ENCODE measurements around the gene PILRA. TPM values are rescaled to one million over a fixed set of nuclear protein-coding genes. Genes with fewer than 3 reads are reported as not detected.

PILRA gene
- total RNA-seq, 1 donor from 2014 or later, result 12.2 TPM

Other genes starting within 250 kb of the PILRA start
- 2.7 and 3.8 TPM in 2 replicates for gene MBLAC1, start 246.5 kb upstream of the PILRA start, total RNA-seq
- 143 and 155 TPM in 2 replicates for gene LAMTOR4, start 224.6 kb upstream of the PILRA start, total RNA-seq
- 49.5 and 50.9 TPM in 2 replicates for gene TRAPPC14, start 214.8 kb upstream of the PILRA start, total RNA-seq
- 4.7 and 5.7 TPM in 2 replicates for gene GAL3ST4, start 204.9 kb upstream of the PILRA start, total RNA-seq
- 7.0 and 8.5 TPM in 2 replicates for gene GPC2, start 196.1 kb upstream of the PILRA start, total RNA-seq
- 19.2 and 21.7 TPM in 2 replicates for gene STAG3, start 195.6 kb upstream of the PILRA start, total RNA-seq
- 46.2 and 49.9 TPM in 2 replicates for gene PVRIG, start 153.5 kb upstream of the PILRA start, total RNA-seq
- gene SPDYE3, start 65.8 kb upstream of the PILRA start, total RNA-seq, result not detected in 2 replicates
- gene PILRB, start 15.4 kb upstream of the PILRA start, total RNA-seq, result 73.4 and 78.1 TPM in 2 replicates
- 1.3 and 1.9 TPM in 2 replicates for gene ZCWPW1, start 55.2 kb downstream of the PILRA start, total RNA-seq
- 42.6 and 44.4 TPM in 2 replicates for gene MEPCE, start 56.3 kb downstream of the PILRA start, total RNA-seq
- 68.9 and 81.8 TPM in 2 replicates for gene PPP1R35, start 63.0 kb downstream of the PILRA start, total RNA-seq
- gene SPACDR, start 90.8 kb downstream of the PILRA start, total RNA-seq, result 3.2 and 3.3 TPM in 2 replicates
- gene TSC22D4, start 105.7 kb downstream of the PILRA start, total RNA-seq, result 90.2 and 95.7 TPM in 2 replicates
- gene NYAP1, start 110.4 kb downstream of the PILRA start, total RNA-seq, result 0.11 TPM in 1 of 2 replicates, not detected in the other
- gene AGFG2, start 165.7 kb downstream of the PILRA start, total RNA-seq, result 39.2 and 41.3 TPM in 2 replicates
- gene SAP25, start 200.4 kb downstream of the PILRA start, total RNA-seq, result 21.4 and 22.5 TPM in 2 replicates
- gene LRCH4, start 212.6 kb downstream of the PILRA start, total RNA-seq, result 167 and 168 TPM in 2 replicates
- 1.0 and 1.2 TPM in 2 replicates for gene FBXO24, start 212.8 kb downstream of the PILRA start, total RNA-seq
- 13.3 and 14.4 TPM in 2 replicates for gene PCOLCE, start 228.9 kb downstream of the PILRA start, total RNA-seq
- 55.2 and 58.4 TPM in 2 replicates for gene MOSPD3, start 239.1 kb downstream of the PILRA start, total RNA-seq

All from T-helper 2 cell treated with Interferon-gamma antibody and Interleukin-4, amounts not matched to agents 100 ng/mL and 5 ng/mL, for 36 hours (primary cell).